Fibroblast of villous mesenchyme (primary cell): Measurements from ENCODE around the gene PARK7. TPM values are rescaled to one million over a fixed set of nuclear protein-coding genes. Genes with fewer than 3 reads are reported as not detected.

ENCODE experiments used
- DNase-seq: peaks from one replicate; pipeline ENCODE4 v3.0.0-alpha.2; 2010; ENCODE audit warnings: low read depth
- H3K4me3 ChIP-seq: 2 replicates; pipeline ENCODE4 v1.5.1; 2011; ENCODE audit warnings: low read depth, mild to moderate bottlenecking, low read length
- CTCF ChIP-seq: IDR thresholded peaks from 2 replicates; pipeline ENCODE4 v1.5.1; 2012; ENCODE audit warnings: low read depth, mild to moderate bottlenecking, low read length; ENCODE audit not compliant: insufficient read depth
- small RNA-seq: library from RNA; depleted of rRNA; stranded (forward); fragments of <200 nt; gene quantifications from one replicate; pipeline ENCODE3, GENCODE V24; 2012
- total RNA-seq: library from RNA; depleted of rRNA; stranded (reverse); fragments of >200 nt; gene quantifications from 2 replicates; pipeline ENCODE4 v1.2.3, GENCODE V29; 2012

PARK7 gene
- total RNA-seq, 1 donor: 198 TPM

GRCh38 chr1:8026976-8027747 lies 65.7 kb downstream of the PARK7 start:
- no peak for TF ChIP-seq CTCF
- peak overlapping the region; percentile 82 for H3K4me3 ChIP-seq
- DNase-seq: peak; percentile 94

GRCh38 chr1:8027748-8028570 lies 66.4 kb downstream of the PARK7 start:
- no peak for TF ChIP-seq CTCF
- H3K4me3 ChIP-seq: peak overlapping the region; percentile 82
- DNase-seq: peak; percentile 77

- no peak for DNase-seq
- no peak for TF ChIP-seq CTCF
- H3K4me3 ChIP-seq: no peak overlapping the region
Observed at GRCh38 chr1:8028571-8028910, 67.0 kb downstream of the PARK7 start.

- H3K4me3 ChIP-seq: no peak overlapping the region
- TF ChIP-seq CTCF: peak; percentile 61
- peak; percentile 84 for DNase-seq
Observed at GRCh38 chr1:8031176-8031785, 69.8 kb downstream of the PARK7 start.

GRCh38 chr1:8032366-8032910 lies 70.9 kb downstream of the PARK7 start:
- no peak overlapping the region for H3K4me3 ChIP-seq
- no peak for TF ChIP-seq CTCF
- peak; percentile 86 for DNase-seq

- H3K4me3 ChIP-seq: no peak overlapping the region
- TF ChIP-seq CTCF: no peak
- DNase-seq: no peak
Observed at GRCh38 chr1:8033322-8033721, 71.8 kb downstream of the PARK7 start.

Small RNAs within 50 kb of the gene (small RNA-seq; reads per million reads assigned to genes)
- gene RF00019: not detected

Other genes with a start within 250 kb of the PARK7 start
- gene VAMP3, start 190.4 kb upstream of the PARK7 start, total RNA-seq: 85.0 and 138 TPM in 2 replicates
- 5.5 and 5.6 TPM in 2 replicates for gene PER3, start 177.4 kb upstream of the PARK7 start, total RNA-seq
- not detected in 2 replicates for gene UTS2, start 108.6 kb upstream of the PARK7 start, total RNA-seq
- gene TNFRSF9, start 20.9 kb upstream of the PARK7 start, total RNA-seq: 0.32 and 0.43 TPM in 2 replicates
- gene ERRFI1, start 64.6 kb downstream of the PARK7 start, total RNA-seq: 34.8 and 70.4 TPM in 2 replicates